Measurements from ENCODE around the gene BRMS1.

DNA sequence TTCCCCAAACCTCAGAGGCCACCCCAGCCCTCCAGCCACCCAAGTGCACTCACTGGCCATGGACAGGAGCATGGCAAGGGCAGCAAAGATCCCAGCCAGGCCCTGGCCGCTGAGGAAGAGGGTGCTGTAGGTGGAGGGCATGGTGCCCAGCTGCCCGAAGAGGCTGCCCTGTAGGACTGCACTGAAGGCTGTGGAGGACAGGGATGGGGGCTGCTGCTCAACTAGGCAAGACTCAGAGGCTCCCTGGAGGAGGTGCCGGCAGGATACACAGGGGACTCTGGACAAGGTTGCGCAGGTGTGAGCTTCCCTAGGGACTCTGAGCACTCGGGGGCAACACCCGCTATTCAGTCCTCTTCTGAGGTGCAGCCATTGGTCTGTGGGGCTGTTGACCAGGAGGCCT lies 23.6 kb upstream of the BRMS1 start:
- TF ChIP-seq, protein P1, sequence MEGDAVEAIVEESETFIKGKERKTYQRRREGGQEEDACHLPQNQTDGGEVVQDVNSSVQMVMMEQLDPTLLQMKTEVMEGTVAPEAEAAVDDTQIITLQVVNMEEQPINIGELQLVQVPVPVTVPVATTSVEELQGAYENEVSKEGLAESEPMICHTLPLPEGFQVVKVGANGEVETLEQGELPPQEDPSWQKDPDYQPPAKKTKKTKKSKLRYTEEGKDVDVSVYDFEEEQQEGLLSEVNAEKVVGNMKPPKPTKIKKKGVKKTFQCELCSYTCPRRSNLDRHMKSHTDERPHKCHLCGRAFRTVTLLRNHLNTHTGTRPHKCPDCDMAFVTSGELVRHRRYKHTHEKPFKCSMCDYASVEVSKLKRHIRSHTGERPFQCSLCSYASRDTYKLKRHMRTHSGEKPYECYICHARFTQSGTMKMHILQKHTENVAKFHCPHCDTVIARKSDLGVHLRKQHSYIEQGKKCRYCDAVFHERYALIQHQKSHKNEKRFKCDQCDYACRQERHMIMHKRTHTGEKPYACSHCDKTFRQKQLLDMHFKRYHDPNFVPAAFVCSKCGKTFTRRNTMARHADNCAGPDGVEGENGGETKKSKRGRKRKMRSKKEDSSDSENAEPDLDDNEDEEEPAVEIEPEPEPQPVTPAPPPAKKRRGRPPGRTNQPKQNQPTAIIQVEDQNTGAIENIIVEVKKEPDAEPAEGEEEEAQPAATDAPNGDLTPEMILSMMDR (IDR thresholded peaks at IDR 0.05; ENCODE audit: low read depth, low read length, missing input control), result no peak
- TF ChIP-seq YY1 (IDR thresholded peaks at IDR 0.05) (no peak), EGR1 (IDR thresholded peaks at IDR 0.05; ENCODE audit: low read depth in 2 of 2) (no peak), SP1 (IDR thresholded peaks at IDR 0.05) (no peak), HNF4A (conservative IDR thresholded peaks at IDR 0.05) (no peak), RAD21 (IDR thresholded peaks at IDR 0.05) (no peak), GABPA (IDR thresholded peaks at IDR 0.05 in 1 of 2, conservative IDR thresholded peaks at IDR 0.05 in 1 of 2) (no peak), TAF1 (conservative IDR thresholded peaks at IDR 0.05) (no peak), JUND (IDR thresholded peaks at IDR 0.05) (no peak)
- TF ChIP-seq, protein P2, sequence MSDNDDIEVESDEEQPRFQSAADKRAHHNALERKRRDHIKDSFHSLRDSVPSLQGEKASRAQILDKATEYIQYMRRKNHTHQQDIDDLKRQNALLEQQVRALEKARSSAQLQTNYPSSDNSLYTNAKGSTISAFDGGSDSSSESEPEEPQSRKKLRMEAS (IDR thresholded peaks at IDR 0.05), result no peak
- TF ChIP-seq, protein P3, sequence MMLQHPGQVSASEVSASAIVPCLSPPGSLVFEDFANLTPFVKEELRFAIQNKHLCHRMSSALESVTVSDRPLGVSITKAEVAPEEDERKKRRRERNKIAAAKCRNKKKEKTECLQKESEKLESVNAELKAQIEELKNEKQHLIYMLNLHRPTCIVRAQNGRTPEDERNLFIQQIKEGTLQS (IDR thresholded peaks at IDR 0.05), result no peak
- TF ChIP-seq, protein P4, sequence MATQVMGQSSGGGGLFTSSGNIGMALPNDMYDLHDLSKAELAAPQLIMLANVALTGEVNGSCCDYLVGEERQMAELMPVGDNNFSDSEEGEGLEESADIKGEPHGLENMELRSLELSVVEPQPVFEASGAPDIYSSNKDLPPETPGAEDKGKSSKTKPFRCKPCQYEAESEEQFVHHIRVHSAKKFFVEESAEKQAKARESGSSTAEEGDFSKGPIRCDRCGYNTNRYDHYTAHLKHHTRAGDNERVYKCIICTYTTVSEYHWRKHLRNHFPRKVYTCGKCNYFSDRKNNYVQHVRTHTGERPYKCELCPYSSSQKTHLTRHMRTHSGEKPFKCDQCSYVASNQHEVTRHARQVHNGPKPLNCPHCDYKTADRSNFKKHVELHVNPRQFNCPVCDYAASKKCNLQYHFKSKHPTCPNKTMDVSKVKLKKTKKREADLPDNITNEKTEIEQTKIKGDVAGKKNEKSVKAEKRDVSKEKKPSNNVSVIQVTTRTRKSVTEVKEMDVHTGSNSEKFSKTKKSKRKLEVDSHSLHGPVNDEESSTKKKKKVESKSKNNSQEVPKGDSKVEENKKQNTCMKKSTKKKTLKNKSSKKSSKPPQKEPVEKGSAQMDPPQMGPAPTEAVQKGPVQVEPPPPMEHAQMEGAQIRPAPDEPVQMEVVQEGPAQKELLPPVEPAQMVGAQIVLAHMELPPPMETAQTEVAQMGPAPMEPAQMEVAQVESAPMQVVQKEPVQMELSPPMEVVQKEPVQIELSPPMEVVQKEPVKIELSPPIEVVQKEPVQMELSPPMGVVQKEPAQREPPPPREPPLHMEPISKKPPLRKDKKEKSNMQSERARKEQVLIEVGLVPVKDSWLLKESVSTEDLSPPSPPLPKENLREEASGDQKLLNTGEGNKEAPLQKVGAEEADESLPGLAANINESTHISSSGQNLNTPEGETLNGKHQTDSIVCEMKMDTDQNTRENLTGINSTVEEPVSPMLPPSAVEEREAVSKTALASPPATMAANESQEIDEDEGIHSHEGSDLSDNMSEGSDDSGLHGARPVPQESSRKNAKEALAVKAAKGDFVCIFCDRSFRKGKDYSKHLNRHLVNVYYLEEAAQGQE (IDR thresholded peaks at IDR 0.05), result no peak
- TF ChIP-seq, protein P5, sequence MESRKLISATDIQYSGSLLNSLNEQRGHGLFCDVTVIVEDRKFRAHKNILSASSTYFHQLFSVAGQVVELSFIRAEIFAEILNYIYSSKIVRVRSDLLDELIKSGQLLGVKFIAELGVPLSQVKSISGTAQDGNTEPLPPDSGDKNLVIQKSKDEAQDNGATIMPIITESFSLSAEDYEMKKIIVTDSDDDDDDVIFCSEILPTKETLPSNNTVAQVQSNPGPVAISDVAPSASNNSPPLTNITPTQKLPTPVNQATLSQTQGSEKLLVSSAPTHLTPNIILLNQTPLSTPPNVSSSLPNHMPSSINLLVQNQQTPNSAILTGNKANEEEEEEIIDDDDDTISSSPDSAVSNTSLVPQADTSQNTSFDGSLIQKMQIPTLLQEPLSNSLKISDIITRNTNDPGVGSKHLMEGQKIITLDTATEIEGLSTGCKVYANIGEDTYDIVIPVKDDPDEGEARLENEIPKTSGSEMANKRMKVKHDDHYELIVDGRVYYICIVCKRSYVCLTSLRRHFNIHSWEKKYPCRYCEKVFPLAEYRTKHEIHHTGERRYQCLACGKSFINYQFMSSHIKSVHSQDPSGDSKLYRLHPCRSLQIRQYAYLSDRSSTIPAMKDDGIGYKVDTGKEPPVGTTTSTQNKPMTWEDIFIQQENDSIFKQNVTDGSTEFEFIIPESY (IDR thresholded peaks at IDR 0.05), result no peak
